IMR-90 (cell line): ENCODE measurements around the gene CASTOR1. TPM values are rescaled to one million over a fixed set of nuclear protein-coding genes. Genes with fewer than 3 reads are reported as not detected.

Experiments
- ATAC-seq: fragments of 200-7000 bp; cut with Tn5 transposase; 2 replicates; pipeline ENCODE4 v1.9.1; 2020; ENCODE audit warnings: low read depth, mild to moderate bottlenecking, moderate library complexity
- BruUV-seq: library from RNA; stranded (reverse); fragments of 400-500 nt; replicated peaks from 2 replicates; lab custom pipeline; 2021; lab: Mats Ljungman, UMichigan
- CTCF ChIA-PET: fragments of 300-600 bp; formaldehyde crosslinking; extraction: SDS; loops from one replicate; lab custom pipeline; 2021; ENCODE audit warnings: antibody characterized with exemption; lab: Yijun Ruan, JAX
- POLR2A ChIA-PET: fragments of 300-600 bp; sonication (Branson Sonifier 250); formaldehyde crosslinking; loops from one replicate; lab custom pipeline; 2022; ENCODE audit warnings: antibody characterized with exemption; ENCODE audit not compliant: unreplicated experiment; lab: Charles Lee
- DNase-seq: peaks from one replicate; pipeline ENCODE4 v3.0.0; 2013
- H2AFZ ChIP-seq: replicated peaks from 2 replicates; pipeline ENCODE3; 2013; ENCODE audit warnings: low read length, mild to moderate bottlenecking; ENCODE audit not compliant: poor library complexity
- H2AK5ac ChIP-seq: 2 replicates; pipeline ENCODE4 v1.6.1; 2013; ENCODE audit warnings: low read depth, low read length, inconsistent platforms
- H2AK9ac ChIP-seq: replicated peaks from 2 replicates; pipeline ENCODE3; 2013; ENCODE audit warnings: mild to moderate bottlenecking, low read depth, low read length, moderate library complexity; ENCODE audit not compliant: poor library complexity
- H2BK120ac ChIP-seq: 2 replicates; pipeline ENCODE4 v1.6.1; 2013; ENCODE audit warnings: low read depth, low read length, inconsistent platforms
- H2BK15ac ChIP-seq: 3 replicates; pipeline ENCODE4 v1.6.1; 2013; ENCODE audit warnings: low read depth, low read length, inconsistent platforms
- H2BK20ac ChIP-seq: 2 replicates; pipeline ENCODE4 v1.6.1; 2013; ENCODE audit warnings: low read depth, mild to moderate bottlenecking, inconsistent platforms, low read length, moderate library complexity
- H2BK5ac ChIP-seq: 2 replicates; pipeline ENCODE4 v1.6.1; 2013; ENCODE audit warnings: mild to moderate bottlenecking, low read depth, low read length, inconsistent platforms; ENCODE audit not compliant: poor library complexity, severe bottlenecking
- H3K14ac ChIP-seq: replicated peaks from 2 replicates; pipeline ENCODE4 v1.6.1; 2013; ENCODE audit warnings: low read depth, low read length, inconsistent platforms
- H3K18ac ChIP-seq: 2 replicates; pipeline ENCODE4 v1.6.1; 2013; ENCODE audit warnings: low read depth, low read length, control low read depth
- H3K23ac ChIP-seq: 2 replicates; pipeline ENCODE4 v1.6.1; 2013; ENCODE audit warnings: low read depth, low read length, inconsistent platforms
- H3K27ac ChIP-seq: 2 replicates; pipeline ENCODE4 v1.5.1; 2013; ENCODE audit warnings: mild to moderate bottlenecking, control low read depth, low read length; ENCODE audit not compliant: insufficient read depth
- H3K27me3 ChIP-seq: 2 replicates; pipeline ENCODE4 v1.6.1; 2013; ENCODE audit warnings: low read length; ENCODE audit not compliant: control insufficient read depth, insufficient read depth
- H3K36me3 ChIP-seq: 2 replicates; pipeline ENCODE4 v1.6.1; 2013; ENCODE audit warnings: low read length, mixed read lengths; ENCODE audit not compliant: control insufficient read depth, insufficient read depth
- H3K4ac ChIP-seq: 2 replicates; pipeline ENCODE4 v1.6.1; 2013; ENCODE audit warnings: low read depth, low read length, inconsistent platforms
- H3K4me1 ChIP-seq: 2 replicates; pipeline ENCODE4 v1.6.1; 2013; ENCODE audit warnings: low read length, mixed read lengths; ENCODE audit not compliant: control insufficient read depth, insufficient read depth
- H3K4me2 ChIP-seq: 2 replicates; pipeline ENCODE4 v1.6.1; 2013; ENCODE audit warnings: low read depth, mild to moderate bottlenecking, control low read depth, low read length, moderate library complexity
- H3K4me3 ChIP-seq: 2 replicates; pipeline ENCODE4 v1.5.1; 2013; ENCODE audit warnings: low read depth, mild to moderate bottlenecking, control low read depth, low read length, moderate library complexity; ENCODE audit not compliant: insufficient read depth
- H3K56ac ChIP-seq: 2 replicates; pipeline ENCODE4 v1.6.1; 2013; ENCODE audit warnings: low read length, inconsistent platforms; ENCODE audit not compliant: insufficient read depth; ENCODE audit errors: extremely low read depth
- H3K79me1 ChIP-seq, 2 experiments: 2 replicates each; pipeline ENCODE4 v1.6.1; 2013; ENCODE audit warnings: low read length in 2 of 2, inconsistent platforms in 1 of 2, low read depth in 1 of 2
- H3K9ac ChIP-seq: 2 replicates; pipeline ENCODE4 v1.6.1; 2013; ENCODE audit warnings: low read depth, low read length, control low read depth
- H3K9me1 ChIP-seq: 2 replicates; pipeline ENCODE4 v1.6.1; 2013; ENCODE audit warnings: low read length, inconsistent platforms; ENCODE audit not compliant: insufficient read depth
- H3K9me3 ChIP-seq: 2 replicates; pipeline ENCODE4 v1.6.1; 2013; ENCODE audit warnings: low read length; ENCODE audit not compliant: control insufficient read depth, insufficient read depth
- H4K20me1 ChIP-seq: 2 replicates; pipeline ENCODE4 v1.6.1; 2013; ENCODE audit warnings: low read length, inconsistent platforms; ENCODE audit not compliant: insufficient read depth
- H4K5ac ChIP-seq: 2 replicates; pipeline ENCODE4 v1.6.1; 2013; ENCODE audit warnings: mild to moderate bottlenecking, low read depth, low read length, control low read depth
- H4K8ac ChIP-seq, 2 experiments: 2 replicates each; pipeline ENCODE4 v1.6.1; 2013; ENCODE audit warnings: low read depth in 2 of 2, low read length in 2 of 2, control low read depth in 1 of 2, inconsistent platforms in 1 of 2
- H4K91ac ChIP-seq: 2 replicates; pipeline ENCODE4 v1.6.1; 2013; ENCODE audit warnings: low read depth, low read length, inconsistent platforms; ENCODE audit not compliant: insufficient read depth
- CTCF ChIP-seq: conservative IDR thresholded peaks from 2 replicates; pipeline ENCODE4 v1.5.1; 2012; ENCODE audit warnings: mild to moderate bottlenecking, low read depth, low read length, improper control_type of control experiment
- ELK1 ChIP-seq: fragments of 150-350 bp; IDR thresholded peaks from 2 replicates; pipeline ENCODE4 v1.6.1; 2016; ENCODE audit warnings: low read depth, mild to moderate bottlenecking, low read length, moderate library complexity, borderline replicate concordance
- FOS ChIP-seq: fragments of 150-350 bp; IDR thresholded peaks from 2 replicates; pipeline ENCODE4 v1.6.1; 2016; ENCODE audit warnings: low read depth, low read length
- MAZ ChIP-seq: IDR thresholded peaks from 2 replicates; pipeline ENCODE4 v1.6.1; 2012; ENCODE audit warnings: low read depth, mild to moderate bottlenecking, low read length, improper control_type of control experiment, moderate library complexity, borderline replicate concordance
- MXI1 ChIP-seq: IDR thresholded peaks from 2 replicates; pipeline ENCODE4 v1.6.1; 2012; ENCODE audit warnings: low read depth, mild to moderate bottlenecking, low read length, moderate library complexity, borderline replicate concordance
- POLR2A ChIP-seq: IDR thresholded peaks from 2 replicates; pipeline ENCODE4 v1.6.1; 2012; ENCODE audit warnings: mild to moderate bottlenecking, low read depth, low read length
- RAD21 ChIP-seq: IDR thresholded peaks from 2 replicates; pipeline ENCODE4 v1.6.1; 2012; ENCODE audit warnings: low read length, improper control_type of control experiment
- RCOR1 ChIP-seq: IDR thresholded peaks from 2 replicates; pipeline ENCODE4 v1.6.1; 2012; ENCODE audit warnings: mild to moderate bottlenecking, low read length, improper control_type of control experiment; ENCODE audit not compliant: insufficient replicate concordance
- RFX5 ChIP-seq: IDR thresholded peaks from 2 replicates; pipeline ENCODE4 v1.8.0; 2012; ENCODE audit warnings: low read depth, mild to moderate bottlenecking, low read length, moderate library complexity
- WGBS, 2 experiments: methylation state at CpG; one replicate each; pipeline versions ENCODE4 v1.1.5 to v1.1.7; 2013; ENCODE audit warnings: missing lambda C conversion rate in 2 of 2; ENCODE audit not compliant: insufficient read length in 1 of 2; ENCODE audit errors: extremely low coverage in 2 of 2; 5-methylcytosine and 5-hydroxymethylcytosine counted together
- dilution Hi-C: fragments of 300-500 bp; cut with HindIII; formaldehyde crosslinking; loops from one replicate; pipeline ENCODE4 v1.14.3; 2018; ENCODE audit warnings: low sequenced_read_pairs; ENCODE audit not compliant: unreplicated experiment
- in situ Hi-C: fragments of 300-500 bp; cut with MboI; formaldehyde crosslinking; loops from 3 replicates; pipeline ENCODE4 v1.14.3; 2019; ENCODE audit warnings: low sequenced_read_pairs, inconsistent platforms, mixed read lengths
- intact Hi-C: fragments of 100-400 bp; cut with micrococcal nuclease; formaldehyde crosslinking; loops from 2 replicates; pipeline ENCODE4 v1.10.0; 2022
- polyA plus RNA-seq, 3 experiments: library from polyadenylated mRNA; depleted of rRNA; stranded (reverse); fragments of >200 nt; gene quantifications; 2 replicates each; pipeline ENCODE4 v1.2.3, GENCODE V29; 2012; ENCODE audit warnings: low replicate concordance in 1 of 3
- total RNA-seq: library from RNA; depleted of rRNA; stranded (reverse); fragments of >200 nt; gene quantifications from 2 replicates; pipeline ENCODE4 v1.2.3, GENCODE V29; 2012

Gene CASTOR1
- total and polyA plus RNA-seq, 2 of the 4 experiments (the other 2 are of a cell fraction): 10.6 to 23.5 TPM

GRCh38 chr22:30296833-30297232, 7.5 kb upstream of the CASTOR1 start:
- Histone ChIP-seq H2BK20ac (no peak overlapping the region), H3K36me3 (peaks cover 87% of the 10 kb centered on the region), H2AK5ac (no peak overlapping the region), H3K4me2 (no peak overlapping the region), H4K20me1 (peaks cover 22% of the 10 kb centered on the region), H2BK120ac (no peak overlapping the region), H3K79me1 (peaks cover 15 to 22% of the 10 kb centered on the region in 2 experiments; a peak in 3 of 4 replicates), H2AFZ (no peak overlapping the region), H4K8ac (no peak overlapping the region), H3K27ac (no peak overlapping the region), H3K56ac (no peak overlapping the region), H2AK9ac (no peak overlapping the region), H3K4ac (no peak overlapping the region), H2BK15ac (no peak overlapping the region), H3K9me1 (no peaks in the 10 kb centered on the region; the same call in 1 of the 2 replicates), H3K4me3 (no peak overlapping the region), H3K27me3 (no peaks in the 10 kb centered on the region), H4K5ac (no peak overlapping the region), H4K91ac (no peak overlapping the region), H3K9ac (no peak overlapping the region), H3K18ac (no peak overlapping the region), H3K23ac (no peak overlapping the region), H2BK5ac (no peak overlapping the region), H3K9me3 (no peaks in the 10 kb centered on the region), H3K4me1 (peaks cover under 1% of the 10 kb centered on the region; the same call in 1 of the 2 replicates), H3K14ac (no peak overlapping the region)
- no peak for TF ChIP-seq POLR2A
- TF ChIP-seq FOS: no peak
- TF ChIP-seq RFX5: no peak
- TF ChIP-seq RCOR1: no peak
- TF ChIP-seq MAZ: no peak
- no peak for TF ChIP-seq ELK1
- no peak for TF ChIP-seq RAD21
- TF ChIP-seq CTCF: no peak
- TF ChIP-seq MXI1: no peak
- intact Hi-C loops: no loop called here
- in situ Hi-C loops: no loop called here
- no TSS peak for BruUV-seq
- ChIA-PET CTCF (interaction anchor here (0.7 kb wide), 1 partner anchor 9 kb away, joined by 3 read pairs; no protein-coding TSS in a partner anchor), POLR2A (no interaction called here)
- dilution Hi-C loops: no loop called here
- no peak for ATAC-seq
- DNase-seq: no peak
- WGBS, 2 experiments: no CpG with 5 or more reads among the region's 3 CpGs
